ENCODE measurements around the gene STK24. TPM values are rescaled to one million over a fixed set of nuclear protein-coding genes. Genes with fewer than 3 reads are reported as not detected.

The STK24 gene
- polyA plus RNA-seq, 3 donors = 14.2 to 59.8 (median 28.9) TPM

GRCh38 chr13:98576200-98576945, 534 bp downstream of the STK24 start:
- H3K4me3 ChIP-seq (replicated peaks in 1 of 3; ENCODE audit: low read depth in 2 of 3, low read length in 3 of 3) = peak overlapping the region; percentile 69 to 89 (median 89)
- no peaks in the 10 kb centered on the region for H3K27me3 ChIP-seq (ENCODE audit: control insufficient read depth in 2 of 2, insufficient read depth in 2 of 2, low read length in 2 of 2)
- peaks cover 49% of the 10 kb centered on the region for H4K20me1 ChIP-seq (ENCODE audit: insufficient read depth, low read length)
- under 1% methylated on average over 95 of the region's 98 CpGs for WGBS (ENCODE audit: insufficient coverage)
- no peaks in the 10 kb centered on the region for H3K36me3 ChIP-seq (replicated peaks in 1 of 2; ENCODE audit: control insufficient read depth in 1 of 2, insufficient read depth in 2 of 2, low read length in 2 of 2)
- TF ChIP-seq, protein P1, sequence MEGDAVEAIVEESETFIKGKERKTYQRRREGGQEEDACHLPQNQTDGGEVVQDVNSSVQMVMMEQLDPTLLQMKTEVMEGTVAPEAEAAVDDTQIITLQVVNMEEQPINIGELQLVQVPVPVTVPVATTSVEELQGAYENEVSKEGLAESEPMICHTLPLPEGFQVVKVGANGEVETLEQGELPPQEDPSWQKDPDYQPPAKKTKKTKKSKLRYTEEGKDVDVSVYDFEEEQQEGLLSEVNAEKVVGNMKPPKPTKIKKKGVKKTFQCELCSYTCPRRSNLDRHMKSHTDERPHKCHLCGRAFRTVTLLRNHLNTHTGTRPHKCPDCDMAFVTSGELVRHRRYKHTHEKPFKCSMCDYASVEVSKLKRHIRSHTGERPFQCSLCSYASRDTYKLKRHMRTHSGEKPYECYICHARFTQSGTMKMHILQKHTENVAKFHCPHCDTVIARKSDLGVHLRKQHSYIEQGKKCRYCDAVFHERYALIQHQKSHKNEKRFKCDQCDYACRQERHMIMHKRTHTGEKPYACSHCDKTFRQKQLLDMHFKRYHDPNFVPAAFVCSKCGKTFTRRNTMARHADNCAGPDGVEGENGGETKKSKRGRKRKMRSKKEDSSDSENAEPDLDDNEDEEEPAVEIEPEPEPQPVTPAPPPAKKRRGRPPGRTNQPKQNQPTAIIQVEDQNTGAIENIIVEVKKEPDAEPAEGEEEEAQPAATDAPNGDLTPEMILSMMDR (IDR thresholded peaks at IDR 0.05) = no peak
- Mint-ChIP-seq H3K27me3 (ENCODE audit: low read depth in 3 of 3) (peaks cover 0 to 1% (median 0%) of the 10 kb centered on the region in 3 donors), H3K36me3 (peaks cover 6 to 9% of the 10 kb centered on the region in 2 donors), H3K27ac (peak overlapping the region in 6 of 7 donors; percentile 27 to 92 (median 82)), H3K4me1 (peaks cover 53% of the 10 kb centered on the region), H3K4me3 (peak overlapping the region; percentile 85 to 91), H3K9me3 (no peaks in the 10 kb centered on the region)
- H3K4me1 ChIP-seq (ENCODE audit: control insufficient read depth in 1 of 2, insufficient read depth in 2 of 2, low read length in 2 of 2) = peaks cover 30 to 46% of the 10 kb centered on the region in 2 donors
- H3K9ac ChIP-seq (ENCODE audit: insufficient read depth, low read length, poor library complexity, severe bottlenecking) = peak overlapping the region; percentile 96
- intact Hi-C loops (cut with micrococcal nuclease) = loop anchor here in 1 of 2 donors (5.0 to 10.0 kb wide), 3 partner anchors 34 to 648 kb away; no protein-coding TSS in a partner anchor
- H3K27ac ChIP-seq (ENCODE audit: low read depth in 1 of 2, low read length in 2 of 2) = peak overlapping the region; percentile 47 to 89
- peak overlapping the region; percentile 84 for H3K4me2 ChIP-seq (replicated peaks; ENCODE audit: extremely low read depth, low read length, poor library complexity, severe bottlenecking)
- H3K79me2 ChIP-seq (ENCODE audit: insufficient read depth, low read length) = peaks cover 62% of the 10 kb centered on the region
- DNase-seq = peak in 1 of 3 donors; percentile 29
- H3K9me3 ChIP-seq (replicated peaks in 1 of 2; ENCODE audit: control insufficient read depth in 1 of 2, insufficient read depth in 1 of 2, low read length in 2 of 2) = no peaks in the 10 kb centered on the region
- H2AFZ ChIP-seq (ENCODE audit: insufficient read depth, low read depth, low read length, poor library complexity, severe bottlenecking) = peak overlapping the region; percentile 32

GRCh38 chr13:98575904-98576199, 1.1 kb downstream of the STK24 start:
- Mint-ChIP-seq H3K4me3 (peak overlapping the region; percentile 85 to 91), H3K27ac (peak overlapping the region; percentile 18 to 92 (median 80)), H3K36me3 (peaks cover 6 to 9% of the 10 kb centered on the region in 2 donors), H3K9me3 (no peaks in the 10 kb centered on the region), H3K4me1 (peaks cover 53% of the 10 kb centered on the region), H3K27me3 (ENCODE audit: low read depth in 3 of 3) (peaks cover 0 to 1% (median 0%) of the 10 kb centered on the region in 3 donors)
- no peaks in the 10 kb centered on the region for H3K27me3 ChIP-seq (ENCODE audit: control insufficient read depth in 2 of 2, insufficient read depth in 2 of 2, low read length in 2 of 2)
- TF ChIP-seq, protein P1 (IDR thresholded peaks at IDR 0.05) = no peak
- H3K79me2 ChIP-seq (ENCODE audit: insufficient read depth, low read length) = peaks cover 68% of the 10 kb centered on the region
- peak overlapping the region; percentile 69 to 89 (median 89) for H3K4me3 ChIP-seq (replicated peaks in 1 of 3; ENCODE audit: low read depth in 2 of 3, low read length in 3 of 3)
- H4K20me1 ChIP-seq (ENCODE audit: insufficient read depth, low read length) = peaks cover 54% of the 10 kb centered on the region
- H2AFZ ChIP-seq (ENCODE audit: insufficient read depth, low read depth, low read length, poor library complexity, severe bottlenecking) = peak overlapping the region; percentile 32
- H3K27ac ChIP-seq (ENCODE audit: low read depth in 1 of 2, low read length in 2 of 2) = peak overlapping the region; percentile 47 to 89
- no peak for DNase-seq
- H3K9ac ChIP-seq (ENCODE audit: insufficient read depth, low read length, poor library complexity, severe bottlenecking) = peak overlapping the region; percentile 96
- intact Hi-C loops (cut with micrococcal nuclease) = loop anchor here in 1 of 2 donors (5.0 to 10.0 kb wide), 3 partner anchors 34 to 649 kb away; no protein-coding TSS in a partner anchor
- H3K9me3 ChIP-seq (replicated peaks in 1 of 2; ENCODE audit: control insufficient read depth in 1 of 2, insufficient read depth in 1 of 2, low read length in 2 of 2) = no peaks in the 10 kb centered on the region
- peaks cover 31 to 46% of the 10 kb centered on the region in 2 donors for H3K4me1 ChIP-seq (ENCODE audit: control insufficient read depth in 1 of 2, insufficient read depth in 2 of 2, low read length in 2 of 2)
- 1% methylated on average over 13 of the region's 15 CpGs for WGBS (ENCODE audit: insufficient coverage)
- no peaks in the 10 kb centered on the region for H3K36me3 ChIP-seq (replicated peaks in 1 of 2; ENCODE audit: control insufficient read depth in 1 of 2, insufficient read depth in 2 of 2, low read length in 2 of 2)
- peak overlapping the region; percentile 84 for H3K4me2 ChIP-seq (replicated peaks; ENCODE audit: extremely low read depth, low read length, poor library complexity, severe bottlenecking)
